HPDE6-E6E7 (cell line): ENCODE measurements around the gene ST6GALNAC3.
"Not testable (repeated sequence)": the region's sequence is repeated elsewhere in the genome, so short reads cannot be mapped to it uniquely, and the experiment has no call there.

Source experiments
- DNase-seq: peaks from one replicate; pipeline ENCODE4 v3.0.0; 2011; ENCODE audit warnings: missing footprints; ENCODE audit errors: extremely low spot score

The ST6GALNAC3 gene

GRCh38 chr1:76073481-76073880, 1.1 kb upstream of the ST6GALNAC3 start:
- DNase-seq, result no peak

GRCh38 chr1:76075188-76075489, 593 bp downstream of the ST6GALNAC3 start:
- DNase-seq, result no peak

GRCh38 chr1:76075877-76076276, 1.3 kb downstream of the ST6GALNAC3 start:
- no peak for DNase-seq

- DNase-seq, result no peak
These were observed 5.1 kb downstream of the ST6GALNAC3 start for GRCh38 chr1:76079475-76080227.

DNA sequence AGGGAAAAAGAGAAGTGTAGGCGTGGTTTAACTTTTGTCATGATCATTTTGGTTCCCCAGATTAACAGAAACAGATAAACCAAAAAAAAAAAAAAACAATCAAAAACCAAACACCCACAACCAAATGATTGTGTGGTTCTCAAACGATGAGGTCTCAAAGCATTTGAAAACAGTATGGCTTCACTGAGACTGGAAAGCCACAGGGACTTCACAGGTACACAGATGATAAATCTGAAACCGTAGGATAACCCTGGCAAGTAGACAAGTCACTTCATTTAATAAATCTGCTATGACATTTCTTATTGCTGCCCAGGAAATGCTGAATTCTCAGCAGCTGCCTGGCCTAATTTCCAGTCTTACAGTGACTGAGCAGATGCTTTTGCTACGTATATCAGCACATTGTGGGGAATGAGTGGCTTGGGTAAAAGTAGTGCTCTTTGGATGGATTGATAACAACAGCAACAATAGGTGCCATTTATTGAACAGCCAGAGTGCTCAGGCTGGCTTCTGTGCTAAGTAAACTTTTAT, 6.1 kb downstream of the ST6GALNAC3 start:
- DNase-seq, result no peak

DNA sequence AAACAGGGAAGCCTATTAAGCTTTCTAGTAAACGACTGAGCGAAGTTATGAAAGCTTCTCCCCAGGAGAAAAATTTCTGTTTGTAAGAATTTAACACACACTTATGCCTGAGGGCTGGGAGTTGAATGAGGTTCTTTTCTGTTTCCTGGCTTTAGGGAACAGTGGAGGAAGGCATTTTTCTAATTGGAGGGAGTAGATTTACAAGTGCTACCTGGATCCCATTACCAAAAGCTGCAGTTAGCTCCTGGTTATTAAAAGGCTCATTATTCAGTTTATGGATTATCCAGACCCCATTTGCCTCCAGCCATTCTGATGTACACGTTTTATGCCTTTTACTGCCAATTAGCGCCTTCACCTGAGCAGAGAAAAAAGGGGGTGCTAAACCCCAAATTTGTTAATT, 7.5 kb downstream of the ST6GALNAC3 start:
- no peak for DNase-seq

DNA sequence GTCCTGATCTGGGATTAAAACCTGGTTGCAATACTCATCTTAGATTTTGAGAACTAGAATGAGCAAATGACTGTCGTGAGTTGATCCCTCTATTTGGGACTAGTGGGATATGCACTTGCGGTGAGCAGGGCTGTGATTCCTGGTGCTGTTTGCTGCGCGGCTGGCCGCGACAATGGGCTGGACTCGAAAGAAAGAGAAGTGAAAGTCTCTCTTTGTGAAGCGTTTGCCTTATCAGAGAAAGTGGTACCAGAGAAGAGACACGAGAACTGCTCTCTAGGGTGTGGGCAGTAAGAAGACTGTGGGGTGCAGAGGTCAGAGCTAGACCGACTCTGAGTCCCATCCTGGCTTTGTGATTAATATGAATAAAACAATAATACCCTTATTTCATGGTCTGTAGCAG, 8.6 kb downstream of the ST6GALNAC3 start:
- DNase-seq, result no peak

- DNase-seq, result no peak
These were observed 9.6 kb downstream of the ST6GALNAC3 start for GRCh38 chr1:76084029-76084627.

DNA sequence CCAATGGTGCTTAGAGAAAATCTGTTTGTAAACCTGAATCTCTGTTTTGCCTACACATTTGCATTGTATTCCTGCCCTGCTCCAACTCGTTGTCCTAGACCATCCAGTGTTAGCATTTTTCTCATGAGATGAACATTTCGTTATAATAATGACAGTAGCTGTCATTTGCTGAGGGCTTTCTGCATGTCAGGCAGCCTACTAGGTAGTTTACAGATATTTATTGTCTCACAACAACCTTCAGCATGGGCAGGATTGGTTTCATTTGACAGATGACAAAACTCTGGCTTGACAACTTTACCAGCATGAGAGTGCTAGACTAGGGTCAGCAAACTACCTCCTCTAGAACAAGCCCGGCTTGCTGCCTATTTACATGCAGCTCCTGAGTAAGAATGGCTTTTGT, 10.1 kb downstream of the ST6GALNAC3 start:
- DNase-seq, result no peak

DNA sequence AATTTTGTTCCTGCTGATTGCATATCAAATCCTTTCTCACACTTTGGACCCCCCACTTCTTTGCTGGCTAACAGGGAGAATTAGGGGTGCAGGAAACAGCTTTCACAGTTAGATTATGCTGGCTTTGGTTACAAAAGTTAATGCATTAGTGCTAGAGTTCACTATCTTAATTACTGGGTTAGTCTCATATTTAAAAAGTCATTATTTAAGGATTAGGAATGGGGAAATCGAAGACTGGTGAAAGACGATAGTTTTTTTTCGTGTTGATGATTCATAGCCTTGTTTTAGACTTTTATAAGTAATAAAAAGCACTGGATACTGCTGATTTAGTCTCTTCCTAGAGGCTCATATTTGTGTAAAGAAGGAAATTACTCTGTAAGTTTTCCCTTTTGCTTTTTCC, 11.6 kb downstream of the ST6GALNAC3 start:
- DNase-seq, result no peak

DNA sequence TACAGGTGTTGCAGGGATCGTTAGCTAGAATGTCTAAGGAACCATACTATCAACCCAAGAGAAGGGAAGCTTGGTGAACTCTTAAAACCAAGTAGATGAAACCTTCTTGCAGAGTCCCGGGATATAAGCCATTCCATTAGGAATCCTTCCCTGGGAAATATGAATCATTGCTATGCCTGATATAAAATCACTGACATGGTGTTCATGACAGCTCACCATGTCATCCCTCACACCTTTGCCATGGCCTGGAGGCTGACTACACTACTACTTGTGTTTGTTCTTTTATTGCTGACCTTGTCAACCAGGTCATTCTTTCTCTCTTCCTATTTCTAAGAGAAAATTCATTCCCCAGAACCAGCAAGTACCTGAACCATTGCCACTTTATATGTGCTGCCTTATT, 12.1 kb downstream of the ST6GALNAC3 start:
- DNase-seq, result no peak

- no peak for DNase-seq
These were observed 16.0 kb downstream of the ST6GALNAC3 start for GRCh38 chr1:76090283-76091203.

GRCh38 chr1:76092812-76093211, 18.3 kb downstream of the ST6GALNAC3 start:
- DNase-seq, result no peak

GRCh38 chr1:76093522-76094312, 19.2 kb downstream of the ST6GALNAC3 start:
- no peak for DNase-seq

DNA sequence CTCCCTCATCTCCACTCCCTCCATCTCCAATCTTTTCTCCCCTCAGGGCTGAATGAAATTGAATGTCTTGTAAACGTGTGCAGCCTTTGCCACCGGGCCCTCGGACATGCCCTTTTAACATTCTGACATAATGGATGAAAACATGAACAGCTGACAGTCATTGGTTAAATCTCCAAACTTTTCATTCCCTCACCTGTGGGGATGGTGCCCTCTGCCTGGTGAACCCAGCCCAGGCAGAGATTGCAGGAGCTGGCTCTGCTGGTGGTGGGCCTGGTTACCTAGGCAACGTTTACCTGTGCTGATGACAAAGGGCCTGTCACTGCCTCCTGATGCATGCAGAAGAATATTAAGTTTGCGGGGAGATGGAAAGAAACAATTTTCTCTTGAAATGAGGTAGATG, 21.3 kb downstream of the ST6GALNAC3 start:
- DNase-seq, result no peak

- not testable (repeated sequence) for DNase-seq
These were observed 22.5 kb downstream of the ST6GALNAC3 start for GRCh38 chr1:76097064-76097463.

GRCh38 chr1:76098845-76099244, 24.3 kb downstream of the ST6GALNAC3 start:
- no peak for DNase-seq

GRCh38 chr1:76101548-76101947, 27.0 kb downstream of the ST6GALNAC3 start:
- no peak for DNase-seq

- DNase-seq, result no peak
These were observed 27.5 kb downstream of the ST6GALNAC3 start for GRCh38 chr1:76102046-76102445.

DNA sequence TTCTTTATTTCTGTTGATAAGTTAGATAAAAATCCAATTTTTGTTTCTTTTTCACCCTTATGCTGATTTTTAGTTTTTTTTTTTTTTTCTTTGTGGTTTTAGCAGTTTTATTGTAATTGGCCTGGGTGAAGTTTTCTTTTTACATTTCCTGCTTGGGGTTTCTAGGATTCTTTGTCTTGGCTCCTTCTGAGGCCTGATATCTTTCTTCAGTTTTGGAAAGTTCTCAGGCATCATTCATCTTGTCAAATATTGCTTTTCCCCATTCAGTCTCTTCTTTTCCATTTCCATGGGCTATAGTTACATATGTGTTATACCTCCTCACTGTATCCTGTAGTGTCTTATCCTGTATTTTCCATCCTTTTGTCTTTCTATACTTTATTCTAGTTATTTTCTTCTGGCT, 28.5 kb downstream of the ST6GALNAC3 start:
- no peak for DNase-seq

DNA sequence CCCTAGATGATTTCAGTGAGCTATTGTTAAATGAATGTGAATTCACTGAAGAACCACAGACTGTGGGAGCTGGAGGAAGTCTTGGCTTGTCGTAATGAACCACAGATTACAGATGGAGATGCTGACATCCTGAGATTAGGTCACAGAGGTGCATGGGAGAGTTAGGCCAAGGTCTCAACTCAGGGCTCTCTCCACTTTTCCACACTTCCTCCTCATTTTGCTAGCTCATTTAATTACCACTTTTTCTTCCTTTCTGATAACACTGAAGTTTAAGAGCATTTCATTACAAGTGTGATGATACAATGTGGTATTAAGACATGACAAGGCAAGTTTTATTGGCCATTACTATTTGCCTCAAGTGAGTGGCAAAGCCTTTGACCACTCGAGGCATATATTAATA, 30.8 kb downstream of the ST6GALNAC3 start:
- no peak for DNase-seq

DNA sequence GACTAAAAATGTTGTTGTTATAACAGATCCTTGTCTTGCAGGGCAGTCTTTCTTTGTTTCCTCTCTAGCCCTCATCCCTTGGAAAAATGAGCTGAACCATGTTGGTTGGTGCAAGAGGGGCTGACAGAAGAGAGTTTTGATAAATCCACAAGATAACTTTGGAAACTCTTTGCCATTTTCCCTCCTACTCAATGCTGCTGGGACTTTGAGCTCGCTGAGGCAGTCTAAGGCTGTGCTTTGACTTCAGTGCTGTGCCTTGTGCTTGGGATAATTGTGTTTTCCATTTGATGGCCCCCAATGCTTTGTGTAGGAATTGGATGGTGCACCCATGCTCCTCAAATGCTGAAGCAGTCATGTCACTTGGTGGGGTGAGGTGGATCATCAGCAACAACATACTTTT, 31.7 kb downstream of the ST6GALNAC3 start:
- no peak for DNase-seq
